HCT116 (cell line): ENCODE results near the gene DISP2. TPM values are rescaled to one million over a fixed set of nuclear protein-coding genes. Genes with fewer than 3 reads are reported as not detected.

Experiments
- ATAC-seq: fragments of 200-7000 bp; cut with Tn5 transposase; 2 replicates; pipeline ENCODE4 v1.9.1; 2020; ENCODE audit warnings: mild to moderate bottlenecking, moderate library complexity
- BruUV-seq: library from RNA; stranded (reverse); fragments of 400-500 nt; replicated peaks from 2 replicates; lab custom pipeline; 2021; lab: Mats Ljungman, UMichigan
- CTCF ChIA-PET: fragments of 300-600 bp; sonication (Branson Sonifier 250); formaldehyde crosslinking; loops from one replicate; lab custom pipeline; 2021; ENCODE audit warnings: antibody characterized with exemption; lab: Charles Lee
- POLR2A ChIA-PET: fragments of 300-600, 350-600 bp; sonication (Branson Sonifier 250); formaldehyde crosslinking; loops from one replicate; lab custom pipeline; 2021; ENCODE audit warnings: antibody characterized with exemption; lab: Charles Lee
- RAD21 ChIA-PET, 2 experiments: fragments of 300-600 bp; sonication (Branson Sonifier 250); formaldehyde crosslinking; loops; one replicate each; lab custom pipeline; 2023; ENCODE audit warnings: low total read pairs in 2 of 2; ENCODE audit not compliant: uncharacterized antibody in 2 of 2, unreplicated experiment in 2 of 2, low non-redundant PET in 1 of 2; lab: Charles Lee
- DNase-seq: peaks from one replicate; pipeline ENCODE4 v3.0.0-alpha.2; 2010; ENCODE audit warnings: low read depth, low spot score
- H2AFZ ChIP-seq: fragments of 200-600 bp; shearing (Covaris generic), sonication (generic); 2 replicates; pipeline ENCODE4 v1.6.1; 2017; ENCODE audit warnings: low read depth, mixed run types, mixed read lengths, antibody characterized with exemption, low read length; ENCODE audit not compliant: poor library complexity, severe bottlenecking
- H3K27ac ChIP-seq: 2 replicates; pipeline ENCODE4 v1.5.1; 2012; ENCODE audit warnings: low read depth, low read length
- H3K27me3 ChIP-seq: fragments of 200-600 bp; sonication (generic); 2 replicates; pipeline ENCODE4 v1.6.1; 2016; ENCODE audit warnings: mixed run types, low read length, mixed read lengths; ENCODE audit not compliant: insufficient read depth
- H3K36me3 ChIP-seq, 2 experiments: fragments of 200-500 bp in 1 of 2; fragments of 200-600 bp in 1 of 2; sonication (Bioruptor generic) in 1 of 2; sonication (generic) in 1 of 2; 2 replicates each; pipeline versions ENCODE4 v1.5.1 to v1.6.1; 2014 to 2016; ENCODE audit warnings: low read length in 2 of 2, inconsistent platforms in 1 of 2, mixed read lengths in 1 of 2, mixed run types in 1 of 2; ENCODE audit not compliant: insufficient read depth in 2 of 2, control insufficient read depth in 1 of 2
- H3K4me1 ChIP-seq, 2 experiments: fragments of 200-600 bp in 1 of 2; sonication (generic) in 1 of 2; 2 replicates each; pipeline versions ENCODE4 v1.5.1 to v1.6.1; 2012 to 2017; ENCODE audit warnings: low read length in 2 of 2, inconsistent platforms in 1 of 2, mild to moderate bottlenecking in 1 of 2, mixed read lengths in 1 of 2, mixed run types in 1 of 2, moderate library complexity in 1 of 2; ENCODE audit not compliant: insufficient read depth in 2 of 2, control insufficient read depth in 1 of 2
- H3K4me2 ChIP-seq: fragments of 200-600 bp; sonication (generic); 2 replicates; pipeline ENCODE4 v1.6.1; 2017; ENCODE audit warnings: mixed run types, low read length, mixed read lengths
- H3K4me3 ChIP-seq, 2 experiments: fragments of 200-600 bp in 1 of 2; sonication (generic) in 1 of 2; replicated peaks in 1 of 2; 2 replicates each; pipeline ENCODE4 v1.5.1; 2011 to 2016; ENCODE audit warnings: low read length in 2 of 2, control low read depth in 1 of 2, low read depth in 1 of 2, mild to moderate bottlenecking in 1 of 2, mixed read lengths in 1 of 2, mixed run types in 1 of 2
- H3K79me2 ChIP-seq: fragments of 200-600 bp; sonication (generic); 2 replicates; pipeline ENCODE4 v1.6.1; 2017; ENCODE audit warnings: mild to moderate bottlenecking, mixed run types, low read length, moderate library complexity, mixed read lengths; ENCODE audit not compliant: insufficient read depth
- H3K9ac ChIP-seq: fragments of 200-600 bp; sonication (generic); 2 replicates; pipeline ENCODE4 v1.6.1; 2016; ENCODE audit warnings: low read length, mixed read lengths
- H3K9me2 ChIP-seq: fragments of 200-600 bp; sonication (generic), shearing (Covaris generic); 2 replicates; pipeline ENCODE4 v1.6.1; 2017; ENCODE audit warnings: mixed run types, mild to moderate bottlenecking, moderate library complexity; ENCODE audit not compliant: insufficient read depth
- H3K9me3 ChIP-seq, 2 experiments: fragments of 200-500 bp in 1 of 2; fragments of 200-600 bp in 1 of 2; sonication (Bioruptor generic) in 1 of 2; sonication (generic) in 1 of 2; 2 replicates each; pipeline ENCODE4 v1.6.1; 2014 to 2017; ENCODE audit warnings: low read length in 2 of 2, mixed read lengths in 2 of 2, inconsistent platforms in 1 of 2, low read depth in 1 of 2, mild to moderate bottlenecking in 1 of 2, mixed run types in 1 of 2, moderate library complexity in 1 of 2; ENCODE audit not compliant: control insufficient read depth in 1 of 2, insufficient read depth in 1 of 2
- H4K20me1 ChIP-seq: fragments of 200-600 bp; sonication (generic), shearing (Covaris generic); 2 replicates; pipeline ENCODE4 v1.6.1; 2017; ENCODE audit warnings: mixed run types, mild to moderate bottlenecking, moderate library complexity; ENCODE audit not compliant: insufficient read depth
- CBX3 ChIP-seq: IDR thresholded peaks from 2 replicates; pipeline ENCODE4 v1.6.1; 2012; ENCODE audit warnings: low read depth
- EZH2phosphoT487 ChIP-seq: fragments of 200-600 bp; IDR thresholded peaks from 2 replicates; pipeline ENCODE4 v1.6.1; 2018; ENCODE audit warnings: antibody characterized with exemption, borderline replicate concordance
- FOSL1 ChIP-seq: IDR thresholded peaks from 2 replicates; pipeline ENCODE4 v1.6.1; 2012; ENCODE audit warnings: low read depth
- JUND ChIP-seq: IDR thresholded peaks from 2 replicates; pipeline ENCODE4 v1.6.1; 2012
- POLR2A ChIP-seq: IDR thresholded peaks from 2 replicates; pipeline ENCODE4 v1.7.0; 2011; ENCODE audit warnings: borderline replicate concordance; ENCODE audit not compliant: insufficient read depth, insufficient read length; ENCODE audit errors: extremely low read depth
- POLR2AphosphoS5 ChIP-seq: IDR thresholded peaks from 2 replicates; pipeline ENCODE4 v1.6.1; 2011; ENCODE audit warnings: mild to moderate bottlenecking, low read depth, low read length, moderate library complexity
- RAD21 ChIP-seq: IDR thresholded peaks from 2 replicates; pipeline ENCODE4 v1.6.1; 2012; ENCODE audit warnings: low read depth, mild to moderate bottlenecking
- SP1 ChIP-seq: IDR thresholded peaks from 2 replicates; pipeline ENCODE4 v1.6.1; 2012; ENCODE audit warnings: low read depth
- SRF ChIP-seq: IDR thresholded peaks from 2 replicates; pipeline ENCODE4 v1.6.1; 2012; ENCODE audit warnings: low read depth
- TCF7L2 ChIP-seq: IDR thresholded peaks from 2 replicates; pipeline ENCODE4 v1.7.0; 2011; ENCODE audit warnings: borderline replicate concordance, inconsistent platforms; ENCODE audit not compliant: insufficient read depth, insufficient read length; ENCODE audit errors: extremely low read depth
- YY1 ChIP-seq: IDR thresholded peaks from 2 replicates; pipeline ENCODE4 v1.6.1; 2011; ENCODE audit warnings: low read length, low read depth, moderate library complexity, mild to moderate bottlenecking; ENCODE audit not compliant: insufficient replicate concordance; ENCODE audit errors: extremely low read depth
- ZNF274 ChIP-seq: fragments of 200-500 bp; sonication (Bioruptor generic); IDR thresholded peaks from 2 replicates; pipeline ENCODE4 v1.6.1; 2014; ENCODE audit warnings: mild to moderate bottlenecking, low read depth, low read length, inconsistent platforms
- intact Hi-C: fragments of 100-400 bp; cut with micrococcal nuclease; formaldehyde crosslinking; loops from 2 replicates; pipeline ENCODE4 v1.10.0; 2022
- total RNA-seq: library from RNA; stranded (reverse); gene quantifications from one replicate; pipeline ENCODE4 v1.2.1, GENCODE V29; 2021; ENCODE audit not compliant: unreplicated experiment
- TF ChIP-seq, protein P1 (sequence below): IDR thresholded peaks from 2 replicates; pipeline ENCODE4 v1.6.1; 2012
- TF ChIP-seq, protein P2 (sequence below): IDR thresholded peaks from 2 replicates; pipeline ENCODE4 v1.6.1; 2012
- TF ChIP-seq, protein P3 (sequence below): IDR thresholded peaks from 2 replicates; pipeline ENCODE4 v1.6.1; 2012; ENCODE audit warnings: low read depth
- TF ChIP-seq, protein P4 (sequence below), 3 experiments: fragments of 200-600 bp in 1 of 3; sonication (generic) in 1 of 3; IDR thresholded peaks in 2 of 3; conservative IDR thresholded peaks in 1 of 3; 2 replicates each; pipeline ENCODE4 v1.5.1; 2012 to 2017; ENCODE audit warnings: low read depth in 2 of 3, low read length in 2 of 3, antibody characterized with exemption in 1 of 3, borderline replicate concordance in 1 of 3, control low read depth in 1 of 3, mild to moderate bottlenecking in 1 of 3, mixed read lengths in 1 of 3, mixed run types in 1 of 3, moderate library complexity in 1 of 3; ENCODE audit not compliant: insufficient read depth in 1 of 3
- TF ChIP-seq, protein P5 (sequence below): IDR thresholded peaks from 2 replicates; pipeline ENCODE4 v1.6.1; 2011; ENCODE audit warnings: mild to moderate bottlenecking, low read length, moderate library complexity; ENCODE audit not compliant: insufficient replicate concordance; ENCODE audit errors: extremely low read depth

DISP2 gene
- total RNA-seq, 1 experiment from 2014 or later, result 3.3 TPM

DNA sequence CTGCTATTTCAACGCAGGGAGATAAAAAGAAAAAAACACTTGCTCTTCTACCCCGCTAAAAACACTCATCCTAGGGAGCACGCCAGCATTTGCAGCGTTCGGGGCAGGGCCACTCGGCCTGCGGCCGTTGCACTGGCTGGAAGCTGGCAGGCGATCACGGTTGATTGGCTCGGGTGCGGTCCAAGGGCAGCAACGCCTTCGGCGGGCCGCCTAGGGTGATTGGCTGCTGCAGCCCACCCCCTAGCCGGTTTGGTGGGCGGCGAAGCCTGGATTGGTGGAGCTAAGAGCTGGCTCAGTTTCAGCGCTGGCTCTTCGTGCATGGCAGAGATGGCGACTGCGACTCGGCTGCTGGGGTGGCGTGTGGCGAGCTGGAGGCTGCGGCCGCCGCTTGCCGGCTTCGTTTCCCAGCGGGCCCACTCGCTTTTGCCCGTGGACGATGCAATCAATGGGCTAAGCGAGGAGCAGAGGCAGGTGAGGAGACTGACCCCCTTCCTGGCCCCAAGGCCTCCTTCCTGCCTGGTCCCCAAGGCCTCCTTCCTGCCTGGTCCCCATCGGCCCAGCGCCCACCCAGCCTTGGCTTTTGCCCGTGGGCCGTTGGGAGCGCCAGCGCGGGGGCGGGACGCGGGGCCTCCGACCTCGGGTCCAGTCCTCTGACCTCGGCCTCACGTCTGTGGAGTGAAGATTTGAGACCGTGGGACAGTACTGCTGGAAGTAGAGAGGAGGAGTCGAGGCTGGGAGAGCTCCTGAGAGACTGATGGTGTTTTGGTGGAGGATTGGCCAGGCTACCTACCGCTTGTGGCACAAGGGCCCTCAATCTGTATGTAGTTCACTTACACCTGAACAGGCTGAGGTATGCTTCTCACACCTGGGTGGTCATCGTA, 47.7 kb downstream of the DISP2 start, which contains the start of gene IVD:
IVD (plus strand) TSS at position 295 of the 881 bp plus-strand sequence; CDS start at position 328, 33 bp downstream.
- H3K36me3 ChIP-seq, result peaks cover 15 to 18% of the 10 kb centered on the region in 2 experiments; a peak in 2 of 4 replicates
- no peaks in the 10 kb centered on the region for H3K9me2 ChIP-seq
- ChIA-PET RAD21 (no interaction called here), CTCF (interaction anchor here (1.0 to 2.1 kb wide), 3 partner anchors 16 to 67 kb away, joined by 3 to 12 read pairs (median 11); no protein-coding TSS in a partner anchor), POLR2A (interaction anchor here (0.6 to 1.9 kb wide), 10 partner anchors 8 to 301 kb away, joined by 3 to 8 read pairs (median 4); partner anchors contain the start of gene KNSTRN)
- no peaks in the 10 kb centered on the region for H3K27me3 ChIP-seq
- peaks cover 27% of the 10 kb centered on the region for H3K79me2 ChIP-seq
- H4K20me1 ChIP-seq, result no peaks in the 10 kb centered on the region
- peaks cover 4 to 16% of the 10 kb centered on the region in 2 experiments; a peak in 3 of 4 replicates for H3K4me1 ChIP-seq
- peak within 1 kb of the TSS; percentile 65 for H3K27ac ChIP-seq
- peak within 1 kb of the TSS; percentile 97 for H3K9ac ChIP-seq
- H3K4me2 ChIP-seq, result peak within 1 kb of the TSS; percentile 83
- no peaks in the 10 kb centered on the region for H3K9me3 ChIP-seq
- H2AFZ ChIP-seq, result peak within 1 kb of the TSS; percentile 86
- peak within 1 kb of the TSS; percentile 83 to 97 for H3K4me3 ChIP-seq
- peak; percentile 99 for ATAC-seq
- DNase-seq, result peak; percentile 88
- intact Hi-C loops, result no loop called here
- no TSS peak for BruUV-seq
- TF ChIP-seq CBX3 (no peak), SP1 (peak; percentile 90), FOSL1 (no peak), SRF (no peak), POLR2A (peak; percentile 65), TCF7L2 (no peak), ZNF274 (no peak), JUND (no peak), YY1 (peak; percentile 81), EZH2phosphoT487 (no peak), POLR2AphosphoS5 (peak; percentile 92), RAD21 (no peak)
- TF ChIP-seq, protein P1, sequence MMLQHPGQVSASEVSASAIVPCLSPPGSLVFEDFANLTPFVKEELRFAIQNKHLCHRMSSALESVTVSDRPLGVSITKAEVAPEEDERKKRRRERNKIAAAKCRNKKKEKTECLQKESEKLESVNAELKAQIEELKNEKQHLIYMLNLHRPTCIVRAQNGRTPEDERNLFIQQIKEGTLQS, result no peak
- TF ChIP-seq, protein P2, sequence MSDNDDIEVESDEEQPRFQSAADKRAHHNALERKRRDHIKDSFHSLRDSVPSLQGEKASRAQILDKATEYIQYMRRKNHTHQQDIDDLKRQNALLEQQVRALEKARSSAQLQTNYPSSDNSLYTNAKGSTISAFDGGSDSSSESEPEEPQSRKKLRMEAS, result peak; percentile 70
- TF ChIP-seq, protein P3, sequence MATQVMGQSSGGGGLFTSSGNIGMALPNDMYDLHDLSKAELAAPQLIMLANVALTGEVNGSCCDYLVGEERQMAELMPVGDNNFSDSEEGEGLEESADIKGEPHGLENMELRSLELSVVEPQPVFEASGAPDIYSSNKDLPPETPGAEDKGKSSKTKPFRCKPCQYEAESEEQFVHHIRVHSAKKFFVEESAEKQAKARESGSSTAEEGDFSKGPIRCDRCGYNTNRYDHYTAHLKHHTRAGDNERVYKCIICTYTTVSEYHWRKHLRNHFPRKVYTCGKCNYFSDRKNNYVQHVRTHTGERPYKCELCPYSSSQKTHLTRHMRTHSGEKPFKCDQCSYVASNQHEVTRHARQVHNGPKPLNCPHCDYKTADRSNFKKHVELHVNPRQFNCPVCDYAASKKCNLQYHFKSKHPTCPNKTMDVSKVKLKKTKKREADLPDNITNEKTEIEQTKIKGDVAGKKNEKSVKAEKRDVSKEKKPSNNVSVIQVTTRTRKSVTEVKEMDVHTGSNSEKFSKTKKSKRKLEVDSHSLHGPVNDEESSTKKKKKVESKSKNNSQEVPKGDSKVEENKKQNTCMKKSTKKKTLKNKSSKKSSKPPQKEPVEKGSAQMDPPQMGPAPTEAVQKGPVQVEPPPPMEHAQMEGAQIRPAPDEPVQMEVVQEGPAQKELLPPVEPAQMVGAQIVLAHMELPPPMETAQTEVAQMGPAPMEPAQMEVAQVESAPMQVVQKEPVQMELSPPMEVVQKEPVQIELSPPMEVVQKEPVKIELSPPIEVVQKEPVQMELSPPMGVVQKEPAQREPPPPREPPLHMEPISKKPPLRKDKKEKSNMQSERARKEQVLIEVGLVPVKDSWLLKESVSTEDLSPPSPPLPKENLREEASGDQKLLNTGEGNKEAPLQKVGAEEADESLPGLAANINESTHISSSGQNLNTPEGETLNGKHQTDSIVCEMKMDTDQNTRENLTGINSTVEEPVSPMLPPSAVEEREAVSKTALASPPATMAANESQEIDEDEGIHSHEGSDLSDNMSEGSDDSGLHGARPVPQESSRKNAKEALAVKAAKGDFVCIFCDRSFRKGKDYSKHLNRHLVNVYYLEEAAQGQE, result no peak
- TF ChIP-seq, protein P4, sequence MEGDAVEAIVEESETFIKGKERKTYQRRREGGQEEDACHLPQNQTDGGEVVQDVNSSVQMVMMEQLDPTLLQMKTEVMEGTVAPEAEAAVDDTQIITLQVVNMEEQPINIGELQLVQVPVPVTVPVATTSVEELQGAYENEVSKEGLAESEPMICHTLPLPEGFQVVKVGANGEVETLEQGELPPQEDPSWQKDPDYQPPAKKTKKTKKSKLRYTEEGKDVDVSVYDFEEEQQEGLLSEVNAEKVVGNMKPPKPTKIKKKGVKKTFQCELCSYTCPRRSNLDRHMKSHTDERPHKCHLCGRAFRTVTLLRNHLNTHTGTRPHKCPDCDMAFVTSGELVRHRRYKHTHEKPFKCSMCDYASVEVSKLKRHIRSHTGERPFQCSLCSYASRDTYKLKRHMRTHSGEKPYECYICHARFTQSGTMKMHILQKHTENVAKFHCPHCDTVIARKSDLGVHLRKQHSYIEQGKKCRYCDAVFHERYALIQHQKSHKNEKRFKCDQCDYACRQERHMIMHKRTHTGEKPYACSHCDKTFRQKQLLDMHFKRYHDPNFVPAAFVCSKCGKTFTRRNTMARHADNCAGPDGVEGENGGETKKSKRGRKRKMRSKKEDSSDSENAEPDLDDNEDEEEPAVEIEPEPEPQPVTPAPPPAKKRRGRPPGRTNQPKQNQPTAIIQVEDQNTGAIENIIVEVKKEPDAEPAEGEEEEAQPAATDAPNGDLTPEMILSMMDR (IDR thresholded peaks at IDR 0.05 in 2 of 3, conservative IDR thresholded peaks at IDR 0.05 in 1 of 3; ENCODE audit: borderline replicate concordance in 1 of 3, insufficient read depth in 1 of 3, low read depth in 2 of 3, low read length in 2 of 3), result no peak
- TF ChIP-seq, protein P5, sequence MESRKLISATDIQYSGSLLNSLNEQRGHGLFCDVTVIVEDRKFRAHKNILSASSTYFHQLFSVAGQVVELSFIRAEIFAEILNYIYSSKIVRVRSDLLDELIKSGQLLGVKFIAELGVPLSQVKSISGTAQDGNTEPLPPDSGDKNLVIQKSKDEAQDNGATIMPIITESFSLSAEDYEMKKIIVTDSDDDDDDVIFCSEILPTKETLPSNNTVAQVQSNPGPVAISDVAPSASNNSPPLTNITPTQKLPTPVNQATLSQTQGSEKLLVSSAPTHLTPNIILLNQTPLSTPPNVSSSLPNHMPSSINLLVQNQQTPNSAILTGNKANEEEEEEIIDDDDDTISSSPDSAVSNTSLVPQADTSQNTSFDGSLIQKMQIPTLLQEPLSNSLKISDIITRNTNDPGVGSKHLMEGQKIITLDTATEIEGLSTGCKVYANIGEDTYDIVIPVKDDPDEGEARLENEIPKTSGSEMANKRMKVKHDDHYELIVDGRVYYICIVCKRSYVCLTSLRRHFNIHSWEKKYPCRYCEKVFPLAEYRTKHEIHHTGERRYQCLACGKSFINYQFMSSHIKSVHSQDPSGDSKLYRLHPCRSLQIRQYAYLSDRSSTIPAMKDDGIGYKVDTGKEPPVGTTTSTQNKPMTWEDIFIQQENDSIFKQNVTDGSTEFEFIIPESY, result no peak
